Measurements from ENCODE around the gene RAI1.
A peak's percentile ranks its signal among the peaks of the same experiment; 100 is the strongest.

Gene RAI1

GRCh38 chr17:17820046-17820445 lies 138.8 kb downstream of the RAI1 start:
- no peak for DNase-seq

DNA sequence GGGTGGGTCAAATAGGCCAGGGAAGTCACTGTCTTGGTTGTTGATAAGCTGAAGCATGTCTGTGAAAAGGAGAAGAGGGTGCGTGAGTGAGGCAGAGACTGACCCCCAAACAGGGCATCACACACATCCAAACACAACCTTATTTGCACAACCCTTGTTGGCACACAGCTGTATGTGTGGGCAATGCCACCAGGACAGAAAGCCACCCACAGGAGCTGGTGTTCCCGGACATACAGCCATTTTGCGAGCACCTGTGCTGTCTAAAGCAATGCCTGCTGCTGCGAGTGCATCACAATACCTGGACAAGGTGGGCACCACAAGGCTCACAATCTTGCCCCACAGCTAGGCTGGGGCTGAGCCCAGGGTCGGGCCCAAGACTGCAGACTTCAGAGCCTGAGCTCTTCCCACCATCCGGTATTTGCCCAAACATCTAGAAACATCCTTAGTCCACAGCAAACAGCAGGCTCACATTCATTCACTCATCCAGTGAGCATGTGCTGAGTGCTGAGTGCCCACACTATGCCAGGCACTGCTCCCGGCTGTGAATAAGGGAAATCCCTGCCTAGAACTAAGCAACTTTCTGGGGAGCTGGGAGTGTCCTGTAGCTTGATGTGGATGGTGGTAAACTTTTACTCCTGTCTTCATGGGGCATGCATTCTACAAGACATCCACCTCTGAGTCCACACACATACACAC lies 139.4 kb downstream of the RAI1 start:
- no peak for DNase-seq

DNA sequence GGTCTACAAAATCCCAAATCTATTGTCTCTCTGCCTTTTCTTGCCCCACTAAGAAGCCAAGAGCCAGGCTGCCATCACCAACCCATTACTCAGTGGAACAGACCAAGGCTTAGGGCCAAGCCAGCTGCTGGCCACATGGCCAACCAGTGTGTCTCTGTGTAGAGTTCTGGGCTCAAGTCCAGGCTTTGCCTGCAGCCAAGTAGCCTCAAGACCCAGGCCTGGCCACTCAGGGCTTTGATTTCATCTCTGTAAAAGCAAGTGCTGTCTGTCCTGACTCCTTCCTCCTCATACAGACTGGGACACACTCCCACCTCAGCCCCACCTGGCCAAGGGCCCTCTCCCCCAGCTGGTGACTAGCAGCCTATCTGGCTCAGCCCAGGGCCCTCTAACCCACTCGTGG lies 140.9 kb downstream of the RAI1 start:
- DNase-seq = no peak

GRCh38 chr17:17822616-17823015 lies 141.4 kb downstream of the RAI1 start:
- DNase-seq = no peak

DNA sequence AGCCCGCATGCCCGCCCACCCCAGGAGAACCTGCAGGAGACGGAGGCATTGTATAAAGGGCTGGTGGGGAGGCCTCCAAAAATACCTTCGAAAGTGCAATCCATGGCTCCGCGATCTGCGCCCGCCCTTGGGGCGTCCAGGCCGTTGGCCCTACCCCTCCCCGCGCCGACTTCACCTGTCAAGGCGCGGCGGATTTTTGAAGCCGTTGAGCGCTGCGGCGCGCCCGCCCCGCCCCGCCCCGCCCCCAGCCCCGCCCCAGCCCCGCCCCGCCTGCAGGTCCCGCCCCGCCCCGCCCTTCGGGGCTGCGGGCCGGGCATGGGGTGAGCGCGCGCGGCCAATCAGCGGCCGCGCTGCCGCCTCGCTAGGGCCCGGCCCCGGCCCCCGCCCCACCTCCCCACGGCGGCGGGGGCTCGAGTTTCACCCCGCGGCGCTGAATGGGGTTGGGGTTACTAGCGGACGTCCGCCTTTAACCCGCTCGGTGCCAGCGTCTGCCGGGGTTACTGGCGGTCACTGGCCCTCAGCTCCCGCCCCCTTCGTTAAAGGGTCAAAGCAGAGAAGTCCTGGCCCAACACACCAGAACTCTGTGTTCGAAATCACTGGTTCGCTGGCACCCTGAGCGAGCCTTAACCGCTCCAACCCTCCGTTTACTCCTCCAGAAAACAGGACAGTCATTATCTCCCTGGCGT lies 142.3 kb downstream of the RAI1 start:
- peak; percentile 78 for DNase-seq

GRCh38 chr17:17824119-17824782 lies 143.0 kb downstream of the RAI1 start:
- DNase-seq = no peak

GRCh38 chr17:17824783-17825614 lies 143.7 kb downstream of the RAI1 start:
- DNase-seq = no peak

- DNase-seq = no peak
Measured at GRCh38 chr17:17826342-17826713, 145.1 kb downstream of the RAI1 start.

- no peak for DNase-seq
Measured at GRCh38 chr17:17826942-17827785, 145.9 kb downstream of the RAI1 start.

DNA sequence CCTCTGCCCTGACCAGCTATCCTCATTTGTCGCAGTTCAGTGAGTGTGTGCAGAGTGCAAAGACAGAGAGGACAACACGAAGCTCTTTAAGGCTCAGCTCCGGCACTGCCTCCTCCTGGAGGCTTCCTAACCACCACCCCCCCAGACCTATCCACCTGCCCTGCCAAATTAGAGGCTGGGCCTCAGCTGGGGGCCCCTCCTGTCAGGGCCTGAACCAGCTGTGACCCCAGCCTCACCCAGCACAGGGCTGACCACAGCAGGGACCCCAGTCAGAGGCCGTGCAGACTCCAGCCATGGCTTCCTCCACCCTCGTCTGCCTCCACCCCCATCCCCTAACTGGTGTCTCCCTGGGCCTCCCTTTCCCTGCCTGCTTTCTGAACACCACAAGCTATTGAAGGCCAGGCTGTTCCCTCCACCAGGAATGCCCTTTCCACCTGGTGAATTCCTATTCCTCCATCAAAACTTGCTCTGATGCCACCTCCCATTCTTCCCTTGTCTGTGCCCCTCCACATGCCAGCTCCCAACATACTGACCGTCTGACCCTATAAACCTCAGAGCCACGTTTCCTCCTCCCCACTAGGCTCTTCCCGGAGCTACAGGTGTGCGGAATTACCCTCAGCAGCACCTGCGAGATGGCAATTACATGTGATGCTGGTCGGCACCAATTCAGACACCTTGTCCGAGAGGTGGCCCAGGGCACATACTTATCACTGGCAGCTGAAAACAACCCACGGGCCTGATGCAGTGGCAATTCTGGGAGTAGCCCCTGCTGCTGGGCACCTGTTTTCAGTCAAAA lies 146.8 kb downstream of the RAI1 start:
- DNase-seq = no peak

- DNase-seq = no peak
Measured at GRCh38 chr17:17830269-17830567, 149.0 kb downstream of the RAI1 start.

- DNase-seq = no peak
Measured at GRCh38 chr17:17830740-17831207, 149.5 kb downstream of the RAI1 start.

DNA sequence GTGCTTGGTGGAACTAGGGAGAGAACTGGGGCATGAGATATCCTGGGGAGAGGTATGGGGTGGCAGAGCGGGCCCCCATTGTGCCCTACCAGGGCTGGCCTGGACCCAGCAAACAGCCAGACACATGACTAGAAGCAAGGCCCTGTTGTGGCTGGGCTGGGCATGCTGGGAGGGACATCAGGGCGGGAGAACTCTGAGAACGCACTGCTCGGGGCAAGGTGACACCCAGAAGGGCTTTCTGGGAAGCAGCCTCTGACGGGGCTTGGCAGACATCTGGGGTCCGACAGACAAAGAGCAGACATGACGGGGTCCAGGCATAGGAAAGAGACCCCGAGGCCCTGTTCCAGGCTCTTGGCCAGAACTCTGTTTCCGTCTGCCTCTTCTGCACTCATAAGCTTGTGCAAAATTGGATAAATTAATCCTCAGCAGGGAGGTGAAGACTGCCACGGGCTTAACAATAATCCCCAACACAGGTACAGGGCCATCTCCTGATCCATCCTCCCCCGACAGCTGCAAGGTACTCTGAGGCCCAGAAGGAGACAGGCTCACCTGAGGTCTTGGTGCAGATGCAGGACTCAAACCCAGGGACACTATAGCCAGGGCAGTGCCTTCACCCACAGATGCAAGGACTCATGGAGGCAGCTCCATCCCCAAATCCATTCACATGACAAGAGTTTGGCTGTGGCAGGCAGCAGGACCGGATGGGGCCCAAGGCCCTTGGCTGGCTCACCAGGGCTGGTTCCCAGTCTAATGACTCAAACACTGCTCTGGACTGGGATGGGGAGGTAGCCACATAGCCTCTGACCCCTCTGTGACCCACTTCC lies 150.2 kb downstream of the RAI1 start:
- no peak for DNase-seq

DNA sequence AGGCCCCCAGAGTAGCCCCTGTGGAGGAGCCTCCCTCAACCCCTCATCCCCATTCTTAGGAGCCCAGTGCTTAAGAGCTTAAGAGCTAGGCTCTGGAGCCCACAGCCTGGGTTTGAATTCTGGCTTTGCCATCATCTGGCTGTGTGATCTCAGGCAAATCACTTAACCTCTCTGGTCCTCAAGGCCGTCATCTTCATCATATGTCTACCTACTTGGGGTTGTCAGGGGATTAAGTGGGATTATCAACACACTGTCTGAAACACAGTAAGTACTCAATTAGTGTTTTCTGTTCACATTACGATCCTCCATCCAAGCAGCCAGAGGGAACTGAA lies 150.7 kb downstream of the RAI1 start:
- no peak for DNase-seq

GRCh38 chr17:17833658-17834357 lies 152.6 kb downstream of the RAI1 start:
- no peak for DNase-seq

GRCh38 chr17:17834974-17835373 lies 153.7 kb downstream of the RAI1 start:
- no peak for DNase-seq

DNA sequence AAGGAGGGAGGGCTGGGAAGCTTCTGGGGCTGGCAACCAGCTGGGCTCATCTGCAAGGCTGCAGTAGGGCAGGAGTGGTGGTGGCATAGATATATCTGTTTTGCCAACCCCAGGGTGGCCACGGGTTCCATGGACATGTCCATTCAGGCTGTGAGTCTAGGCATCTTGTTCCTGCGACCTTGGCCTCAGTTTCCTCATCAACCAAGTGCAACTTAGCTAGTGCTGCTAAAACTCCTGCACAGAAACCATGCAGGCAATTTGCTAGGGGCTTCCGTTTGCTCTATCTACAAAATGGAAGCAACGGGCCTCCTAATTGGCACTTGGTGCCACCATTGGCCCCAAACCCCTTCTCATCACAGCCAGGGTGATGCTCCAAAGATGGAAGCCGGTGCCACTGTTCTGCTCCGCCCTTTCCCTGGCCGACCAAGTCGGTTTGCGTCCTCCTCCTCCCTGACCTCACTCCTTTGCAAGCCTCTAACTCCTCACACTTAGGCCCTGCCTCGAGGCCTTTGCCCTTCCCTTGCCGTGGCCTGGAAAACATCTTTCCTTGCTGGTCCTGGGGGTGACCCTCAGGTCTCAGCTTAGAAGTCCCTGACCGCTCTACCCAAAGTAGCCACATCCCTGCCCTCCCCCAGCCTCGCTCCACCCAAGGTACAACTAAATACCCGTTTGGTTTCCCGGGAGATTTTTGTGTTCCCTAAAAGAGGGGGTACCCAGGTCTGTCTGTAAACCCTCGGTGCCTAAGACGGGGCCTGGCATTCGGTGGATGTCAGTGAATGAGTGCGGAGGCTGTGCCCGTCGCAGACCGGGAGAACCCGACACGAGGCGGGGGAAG lies 154.4 kb downstream of the RAI1 start:
- DNase-seq = no peak

- DNase-seq = peak; percentile 95
Measured at GRCh38 chr17:17836250-17836817, 155.1 kb downstream of the RAI1 start.

Data from NCI-H748 treated with DMSO at 0.1 percent for 48 hours (cell line).